ENCODE data around the gene TCFL5. TPM values are rescaled to one million over a fixed set of nuclear protein-coding genes. Genes with fewer than 3 reads are reported as not detected.

TCFL5 gene
- total and polyA plus RNA-seq, 2 donors (not counting 3 experiments of a cell fraction or from before 2014, with no cell fraction given): 4.4 to 11.1 TPM

GRCh38 chr20:62814709-62815065, 46.9 kb downstream of the TCFL5 start:
- Histone ChIP-seq H3K9ac (replicated peaks; ENCODE audit: extremely low read depth, insufficient read depth, low read length) (no peak overlapping the region), H3K27ac (ENCODE audit: insufficient read depth, low read depth, low read length) (no peak overlapping the region), H3K4me2 (ENCODE audit: insufficient read depth, low read length) (no peak overlapping the region), H3K9me3 (replicated peaks; ENCODE audit: control insufficient read depth, insufficient read depth, low read length) (no peaks in the 10 kb centered on the region), H3K4me3 (replicated peaks in 1 of 3; ENCODE audit: insufficient read depth in 1 of 3, low read depth in 1 of 3, low read length in 3 of 3) (no peak overlapping the region), H2AFZ (ENCODE audit: low read depth, low read length) (no peak overlapping the region), H3K4me1 (ENCODE audit: control insufficient read depth, extremely low read depth, insufficient read depth, low read length) (peaks cover 17% of the 10 kb centered on the region), H3K9me1 (replicated peaks; ENCODE audit: control insufficient read depth, extremely low read depth, insufficient read depth, low read length) (no peaks in the 10 kb centered on the region), H3K27me3 (ENCODE audit: control insufficient read depth in 2 of 2, insufficient read depth in 2 of 2, low read length in 2 of 2) (peaks cover 12 to 28% of the 10 kb centered on the region in 2 experiments), H4K20me1 (replicated peaks; ENCODE audit: control insufficient read depth, extremely low read depth, insufficient read depth, low read length) (no peaks in the 10 kb centered on the region), H3K79me2 (ENCODE audit: control insufficient read depth, insufficient read depth, low read length) (no peaks in the 10 kb centered on the region), H3K36me3 (ENCODE audit: control insufficient read depth in 2 of 2, extremely low read depth in 1 of 2, insufficient read depth in 2 of 2, low read length in 2 of 2) (peaks cover 5 to 24% of the 10 kb centered on the region in 2 experiments)
- ChIA-PET CTCF (interaction anchor here (1.1 to 2.4 kb wide), 4 partner anchors 9 to 61 kb away, joined by 3 to 7 read pairs (median 4); partner anchors contain the start of gene OGFR), POLR2A (no interaction called here)
- FAIRE-seq (no peak), DNase-seq (ENCODE audit: low read depth, low spot score) (no peak)
- dilution Hi-C loops (cut with MboI; ENCODE audit: extremely low pct_ligation_motif_present, low sequenced_read_pairs): no loop called here
- TF ChIP-seq MAX (IDR thresholded peaks at IDR 0.05; ENCODE audit: insufficient read depth, insufficient read length): no peak
- TF ChIP-seq GATA2 (IDR thresholded peaks at IDR 0.05; ENCODE audit: insufficient read depth, insufficient read length, low read depth, low read length): no peak
- no peak for TF ChIP-seq POLR2A (IDR thresholded peaks at IDR 0.05; ENCODE audit: low read depth, low read length)
- TF ChIP-seq CTCF (IDR thresholded peaks at IDR 0.05; ENCODE audit: extremely low read depth in 1 of 2, insufficient read depth in 1 of 2, low read depth in 1 of 2, low read length in 2 of 2): no peak
- TF ChIP-seq JUN (IDR thresholded peaks at IDR 0.05; ENCODE audit: borderline replicate concordance, insufficient read depth, insufficient read length, low read depth): no peak
- TF ChIP-seq FOS (IDR thresholded peaks at IDR 0.05; ENCODE audit: borderline replicate concordance, insufficient read depth, low read length): no peak
- TF ChIP-seq POLR2AphosphoS5 (IDR thresholded peaks at IDR 0.05; ENCODE audit: insufficient read depth, low read depth, low read length): no peak
- no peak for TF ChIP-seq EZH2 (IDR thresholded peaks at IDR 0.05; ENCODE audit: borderline replicate concordance, low read depth, low read length, severe bottlenecking)
- no peak for TF ChIP-seq MYC (IDR thresholded peaks at IDR 0.05; ENCODE audit: low read depth, low read length)
- BruUV-seq (replicated peaks): no TSS peak
- intact Hi-C loops (cut with micrococcal nuclease): no loop called here

Data from endothelial cell of umbilical vein (primary cell).